IMR-90 (cell line): ENCODE measurements around the gene SURF6. TPM values are rescaled to one million over a fixed set of nuclear protein-coding genes. Genes with fewer than 3 reads are reported as not detected.

Experiments used
- ATAC-seq: fragments of 200-7000 bp; cut with Tn5 transposase; 2 replicates; pipeline ENCODE4 v1.9.1; 2020; ENCODE audit warnings: low read depth, mild to moderate bottlenecking, moderate library complexity
- Bru-seq: library from RNA; stranded (reverse); fragments of 400-500 nt; gene quantifications from one replicate; lab custom pipeline; 2021; lab: Mats Ljungman, UMichigan
- BruChase-seq, 2 experiments: library from RNA; stranded (reverse); fragments of 400-500 nt; gene quantifications; one replicate each; lab custom pipeline; 2021; lab: Mats Ljungman, UMichigan
- BruUV-seq: library from RNA; stranded (reverse); fragments of 400-500 nt; replicated peaks from 2 replicates; lab custom pipeline; 2021; lab: Mats Ljungman, UMichigan
- CTCF ChIA-PET: fragments of 300-600 bp; formaldehyde crosslinking; extraction: SDS; loops from one replicate; lab custom pipeline; 2021; ENCODE audit warnings: antibody characterized with exemption; lab: Yijun Ruan, JAX
- POLR2A ChIA-PET: fragments of 300-600 bp; sonication (Branson Sonifier 250); formaldehyde crosslinking; loops from one replicate; lab custom pipeline; 2022; ENCODE audit warnings: antibody characterized with exemption; ENCODE audit not compliant: unreplicated experiment; lab: Charles Lee
- DNase-seq: peaks from one replicate; pipeline ENCODE4 v3.0.0; 2013
- H2AFZ ChIP-seq: replicated peaks from 2 replicates; pipeline ENCODE3; 2013; ENCODE audit warnings: low read length, mild to moderate bottlenecking; ENCODE audit not compliant: poor library complexity
- H2AK5ac ChIP-seq: 2 replicates; pipeline ENCODE4 v1.6.1; 2013; ENCODE audit warnings: low read depth, low read length, inconsistent platforms
- H2AK9ac ChIP-seq: replicated peaks from 2 replicates; pipeline ENCODE3; 2013; ENCODE audit warnings: mild to moderate bottlenecking, low read depth, low read length, moderate library complexity; ENCODE audit not compliant: poor library complexity
- H2BK120ac ChIP-seq: 2 replicates; pipeline ENCODE4 v1.6.1; 2013; ENCODE audit warnings: low read depth, low read length, inconsistent platforms
- H2BK15ac ChIP-seq: 3 replicates; pipeline ENCODE4 v1.6.1; 2013; ENCODE audit warnings: low read depth, low read length, inconsistent platforms
- H2BK20ac ChIP-seq: 2 replicates; pipeline ENCODE4 v1.6.1; 2013; ENCODE audit warnings: low read depth, mild to moderate bottlenecking, inconsistent platforms, low read length, moderate library complexity
- H2BK5ac ChIP-seq: 2 replicates; pipeline ENCODE4 v1.6.1; 2013; ENCODE audit warnings: mild to moderate bottlenecking, low read depth, low read length, inconsistent platforms; ENCODE audit not compliant: poor library complexity, severe bottlenecking
- H3K14ac ChIP-seq: replicated peaks from 2 replicates; pipeline ENCODE4 v1.6.1; 2013; ENCODE audit warnings: low read depth, low read length, inconsistent platforms
- H3K18ac ChIP-seq: 2 replicates; pipeline ENCODE4 v1.6.1; 2013; ENCODE audit warnings: low read depth, low read length, control low read depth
- H3K23ac ChIP-seq: 2 replicates; pipeline ENCODE4 v1.6.1; 2013; ENCODE audit warnings: low read depth, low read length, inconsistent platforms
- H3K27ac ChIP-seq: 2 replicates; pipeline ENCODE4 v1.5.1; 2013; ENCODE audit warnings: mild to moderate bottlenecking, control low read depth, low read length; ENCODE audit not compliant: insufficient read depth
- H3K27me3 ChIP-seq: 2 replicates; pipeline ENCODE4 v1.6.1; 2013; ENCODE audit warnings: low read length; ENCODE audit not compliant: control insufficient read depth, insufficient read depth
- H3K36me3 ChIP-seq: 2 replicates; pipeline ENCODE4 v1.6.1; 2013; ENCODE audit warnings: low read length, mixed read lengths; ENCODE audit not compliant: control insufficient read depth, insufficient read depth
- H3K4ac ChIP-seq: 2 replicates; pipeline ENCODE4 v1.6.1; 2013; ENCODE audit warnings: low read depth, low read length, inconsistent platforms
- H3K4me1 ChIP-seq: 2 replicates; pipeline ENCODE4 v1.6.1; 2013; ENCODE audit warnings: low read length, mixed read lengths; ENCODE audit not compliant: control insufficient read depth, insufficient read depth
- H3K4me2 ChIP-seq: 2 replicates; pipeline ENCODE4 v1.6.1; 2013; ENCODE audit warnings: low read depth, mild to moderate bottlenecking, control low read depth, low read length, moderate library complexity
- H3K4me3 ChIP-seq: 2 replicates; pipeline ENCODE4 v1.5.1; 2013; ENCODE audit warnings: low read depth, mild to moderate bottlenecking, control low read depth, low read length, moderate library complexity; ENCODE audit not compliant: insufficient read depth
- H3K56ac ChIP-seq: 2 replicates; pipeline ENCODE4 v1.6.1; 2013; ENCODE audit warnings: low read length, inconsistent platforms; ENCODE audit not compliant: insufficient read depth; ENCODE audit errors: extremely low read depth
- H3K79me1 ChIP-seq, 2 experiments: 2 replicates each; pipeline ENCODE4 v1.6.1; 2013; ENCODE audit warnings: low read length in 2 of 2, inconsistent platforms in 1 of 2, low read depth in 1 of 2
- H3K9ac ChIP-seq: 2 replicates; pipeline ENCODE4 v1.6.1; 2013; ENCODE audit warnings: low read depth, low read length, control low read depth
- H3K9me1 ChIP-seq: 2 replicates; pipeline ENCODE4 v1.6.1; 2013; ENCODE audit warnings: low read length, inconsistent platforms; ENCODE audit not compliant: insufficient read depth
- H3K9me3 ChIP-seq: 2 replicates; pipeline ENCODE4 v1.6.1; 2013; ENCODE audit warnings: low read length; ENCODE audit not compliant: control insufficient read depth, insufficient read depth
- H4K20me1 ChIP-seq: 2 replicates; pipeline ENCODE4 v1.6.1; 2013; ENCODE audit warnings: low read length, inconsistent platforms; ENCODE audit not compliant: insufficient read depth
- H4K5ac ChIP-seq: 2 replicates; pipeline ENCODE4 v1.6.1; 2013; ENCODE audit warnings: mild to moderate bottlenecking, low read depth, low read length, control low read depth
- H4K8ac ChIP-seq, 2 experiments: 2 replicates each; pipeline ENCODE4 v1.6.1; 2013; ENCODE audit warnings: low read depth in 2 of 2, low read length in 2 of 2, control low read depth in 1 of 2, inconsistent platforms in 1 of 2
- H4K91ac ChIP-seq: 2 replicates; pipeline ENCODE4 v1.6.1; 2013; ENCODE audit warnings: low read depth, low read length, inconsistent platforms; ENCODE audit not compliant: insufficient read depth
- BHLHE40 ChIP-seq: fragments of 150-350 bp; IDR thresholded peaks from 2 replicates; pipeline ENCODE4 v1.6.1; 2016; ENCODE audit warnings: mild to moderate bottlenecking, low read depth, low read length
- CHD1 ChIP-seq: IDR thresholded peaks from 2 replicates; pipeline ENCODE4 v1.6.1; 2012; ENCODE audit warnings: low read depth, low read length, improper control_type of control experiment
- CTCF ChIP-seq: conservative IDR thresholded peaks from 2 replicates; pipeline ENCODE4 v1.5.1; 2012; ENCODE audit warnings: mild to moderate bottlenecking, low read depth, low read length, improper control_type of control experiment
- ELK1 ChIP-seq: fragments of 150-350 bp; IDR thresholded peaks from 2 replicates; pipeline ENCODE4 v1.6.1; 2016; ENCODE audit warnings: low read depth, mild to moderate bottlenecking, low read length, moderate library complexity, borderline replicate concordance
- FOS ChIP-seq: fragments of 150-350 bp; IDR thresholded peaks from 2 replicates; pipeline ENCODE4 v1.6.1; 2016; ENCODE audit warnings: low read depth, low read length
- MAFK ChIP-seq: IDR thresholded peaks from 2 replicates; pipeline ENCODE4 v1.6.1; 2012; ENCODE audit warnings: low read depth, low read length, improper control_type of control experiment
- MAZ ChIP-seq: IDR thresholded peaks from 2 replicates; pipeline ENCODE4 v1.6.1; 2012; ENCODE audit warnings: low read depth, mild to moderate bottlenecking, low read length, improper control_type of control experiment, moderate library complexity, borderline replicate concordance
- MXI1 ChIP-seq: IDR thresholded peaks from 2 replicates; pipeline ENCODE4 v1.6.1; 2012; ENCODE audit warnings: low read depth, mild to moderate bottlenecking, low read length, moderate library complexity, borderline replicate concordance
- NFE2L2 ChIP-seq: fragments of 150-350 bp; IDR thresholded peaks from 2 replicates; pipeline ENCODE4 v1.6.1; 2016; ENCODE audit warnings: low read depth, mild to moderate bottlenecking, low read length
- RAD21 ChIP-seq: IDR thresholded peaks from 2 replicates; pipeline ENCODE4 v1.6.1; 2012; ENCODE audit warnings: low read length, improper control_type of control experiment
- WGBS, 2 experiments: methylation state at CpG; one replicate each; pipeline versions ENCODE4 v1.1.5 to v1.1.7; 2013; ENCODE audit warnings: missing lambda C conversion rate in 2 of 2; ENCODE audit not compliant: insufficient read length in 1 of 2; ENCODE audit errors: extremely low coverage in 2 of 2; 5-methylcytosine and 5-hydroxymethylcytosine counted together
- dilution Hi-C: fragments of 300-500 bp; cut with HindIII; formaldehyde crosslinking; loops from one replicate; pipeline ENCODE4 v1.14.3; 2018; ENCODE audit warnings: low sequenced_read_pairs; ENCODE audit not compliant: unreplicated experiment
- in situ Hi-C: fragments of 300-500 bp; cut with MboI; formaldehyde crosslinking; loops from 3 replicates; pipeline ENCODE4 v1.14.3; 2019; ENCODE audit warnings: low sequenced_read_pairs, inconsistent platforms, mixed read lengths
- intact Hi-C: fragments of 100-400 bp; cut with micrococcal nuclease; formaldehyde crosslinking; loops from 2 replicates; pipeline ENCODE4 v1.10.0; 2022
- long read RNA-seq: library from polyadenylated mRNA; unstranded; transcript quantifications from one replicate; pipeline ENCODE4 v2.0.0, GENCODE V29; 2021; ENCODE audit not compliant: unreplicated experiment
- polyA plus RNA-seq, 3 experiments: library from polyadenylated mRNA; depleted of rRNA; stranded (reverse); fragments of >200 nt; gene quantifications; 2 replicates each; pipeline ENCODE4 v1.2.3, GENCODE V29; 2012; ENCODE audit warnings: low replicate concordance in 1 of 3
- total RNA-seq: library from RNA; depleted of rRNA; stranded (reverse); fragments of >200 nt; gene quantifications from 2 replicates; pipeline ENCODE4 v1.2.3, GENCODE V29; 2012; rRNA removed

SURF6 gene
- total RNA-seq (6.1 and 6.4 TPM in 2 replicates), polyA plus RNA-seq (2012; rRNA removed) (12.8 and 17.2 TPM in 2 replicates), Bru-seq, nascent RNA (percentile 79 among the genes with signal in this experiment), BruChase-seq, experiment 1, labeled RNA remaining after a 6-hour chase (percentile 82 among the genes with signal in this experiment), BruChase-seq, experiment 2, labeled RNA remaining after a 2-hour chase (percentile 89 among the genes with signal in this experiment)
- polyA plus RNA-seq (2012; cell fraction: cytosol; rRNA removed), result 19.9 and 27.7 TPM in 2 replicates
- polyA plus RNA-seq (2012; cell fraction: nucleus; rRNA removed; ENCODE audit: low replicate concordance), result 29.2 and 41.2 TPM in 2 replicates
- long read RNA-seq, full-length matches to known transcripts, result 37 of 54 reads
- long read RNA-seq, partial matches to known transcripts, result 6 of 54 reads
- long read RNA-seq, other reads (novel, unspliced or antisense), result 11 of 54 reads

- Histone ChIP-seq H4K20me1 (no peaks in the 10 kb centered on the region), H2AK9ac (peak within 1 kb of the TSS; percentile 95), H2BK120ac (no peak within 1 kb of the TSS), H2AFZ (peak within 1 kb of the TSS; percentile 95), H4K91ac (peak within 1 kb of the TSS; percentile 64), H4K5ac (peak within 1 kb of the TSS; percentile 67), H3K4ac (peak within 1 kb of the TSS; percentile 87), H3K23ac (peak within 1 kb of the TSS; percentile 83), H3K14ac (peak within 1 kb of the TSS; percentile 85), H2AK5ac (peak within 1 kb of the TSS; percentile 97), H3K27me3 (no peaks in the 10 kb centered on the region), H3K9me1 (peaks cover 10% of the 10 kb centered on the region; the same call in 1 of the 2 replicates), H2BK15ac (no peak within 1 kb of the TSS), H3K9me3 (no peaks in the 10 kb centered on the region), H2BK5ac (peak within 1 kb of the TSS; percentile 38), H4K8ac (peak within 1 kb of the TSS; percentile 98 to 100), H3K9ac (peak within 1 kb of the TSS; percentile 82), H3K4me2 (peak within 1 kb of the TSS; percentile 95), H3K4me1 (no peaks in the 10 kb centered on the region), H3K27ac (peak within 1 kb of the TSS; percentile 81), H3K36me3 (peaks cover 50% of the 10 kb centered on the region), H2BK20ac (no peak within 1 kb of the TSS), H3K4me3 (peak within 1 kb of the TSS; percentile 88), H3K56ac (peak within 1 kb of the TSS; percentile 13; the same call in 1 of the 2 replicates), H3K18ac (no peak within 1 kb of the TSS), H3K79me1 (peaks cover 17 to 34% of the 10 kb centered on the region in 2 experiments)
- ChIA-PET POLR2A (interaction anchor here (0.6 kb wide), 1 partner anchor 11 kb away, joined by 3 read pairs; no protein-coding TSS in a partner anchor), CTCF (no interaction called here)
- 1% methylated on average over 35 of the region's 70 CpGs; no CpG with 5 or more reads in 1 of the 2 experiments for WGBS, 2 experiments
- DNase-seq (peak; percentile 81), ATAC-seq (peak; percentile 98)
- intact Hi-C loops, result no loop called here
- in situ Hi-C loops, result no loop called here
- BruUV-seq, result no TSS peak
- dilution Hi-C loops, result no loop called here
- TF ChIP-seq NFE2L2 (0 out of 2 replicates have a peak, but pooled peaks have one; percentile 3), MAZ (peak; percentile 97), RAD21 (no peak), FOS (no peak), ELK1 (peak; percentile 76; the same call in 1 of the 2 replicates), MAFK (no peak), BHLHE40 (peak; percentile 100), CTCF (no peak), CHD1 (no peak), MXI1 (peak; percentile 86)
These were observed at the start of gene SURF6 for GRCh38 chr9:133335924-133336811. TSS of gene SURF6 (minus strand) at chr9:133336188. CDS start at chr9:133336132, 56 bp downstream.
